Hepatocyte (in vitro differentiated cells): Measurements from ENCODE around the gene TOMM5.

ENCODE experiments used
- EZH2 ChIP-seq: fragments of 200-600 bp; sonication (generic); IDR thresholded peaks from 2 replicates; pipeline ENCODE4 v1.6.1; 2016; ENCODE audit warnings: antibody characterized with exemption, mild to moderate bottlenecking, borderline replicate concordance
- EZH2phosphoT487 ChIP-seq: fragments of 200-600 bp; sonication (generic); IDR thresholded peaks from one replicate; pipeline ENCODE4 v1.6.1; 2018; ENCODE audit warnings: antibody characterized with exemption, mild to moderate bottlenecking, low read depth, moderate library complexity; ENCODE audit not compliant: unreplicated experiment, severe bottlenecking
- TF ChIP-seq, protein P1 (sequence below): fragments of 200-600 bp; sonication (generic); IDR thresholded peaks from 2 replicates; pipeline ENCODE4 v1.5.1; 2016; ENCODE audit warnings: antibody characterized with exemption, mild to moderate bottlenecking; ENCODE audit not compliant: poor library complexity

- TF ChIP-seq, protein P1, sequence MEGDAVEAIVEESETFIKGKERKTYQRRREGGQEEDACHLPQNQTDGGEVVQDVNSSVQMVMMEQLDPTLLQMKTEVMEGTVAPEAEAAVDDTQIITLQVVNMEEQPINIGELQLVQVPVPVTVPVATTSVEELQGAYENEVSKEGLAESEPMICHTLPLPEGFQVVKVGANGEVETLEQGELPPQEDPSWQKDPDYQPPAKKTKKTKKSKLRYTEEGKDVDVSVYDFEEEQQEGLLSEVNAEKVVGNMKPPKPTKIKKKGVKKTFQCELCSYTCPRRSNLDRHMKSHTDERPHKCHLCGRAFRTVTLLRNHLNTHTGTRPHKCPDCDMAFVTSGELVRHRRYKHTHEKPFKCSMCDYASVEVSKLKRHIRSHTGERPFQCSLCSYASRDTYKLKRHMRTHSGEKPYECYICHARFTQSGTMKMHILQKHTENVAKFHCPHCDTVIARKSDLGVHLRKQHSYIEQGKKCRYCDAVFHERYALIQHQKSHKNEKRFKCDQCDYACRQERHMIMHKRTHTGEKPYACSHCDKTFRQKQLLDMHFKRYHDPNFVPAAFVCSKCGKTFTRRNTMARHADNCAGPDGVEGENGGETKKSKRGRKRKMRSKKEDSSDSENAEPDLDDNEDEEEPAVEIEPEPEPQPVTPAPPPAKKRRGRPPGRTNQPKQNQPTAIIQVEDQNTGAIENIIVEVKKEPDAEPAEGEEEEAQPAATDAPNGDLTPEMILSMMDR = no peak
- TF ChIP-seq EZH2 = no peak
- no peak for TF ChIP-seq EZH2phosphoT487
Measured at GRCh38 chr9:37562826-37563225, 29.6 kb downstream of the TOMM5 start.
